NCI-H187 treated with DMSO at 0.1 percent for 48 hours (cell line): ENCODE results near the gene COL6A1.
"Not testable (repeated sequence)": the region's sequence is repeated elsewhere in the genome, so short reads cannot be mapped to it uniquely, and the experiment has no call there.

Experiments used
- DNase-seq: peaks from one replicate; lab custom pipeline; 2025; lab: John Stamatoyannopoulos, UW

The COL6A1 gene

GRCh38 chr21:45945066-45945867, 36.3 kb upstream of the COL6A1 start:
- DNase-seq, result no peak

- no peak for DNase-seq
Observed at GRCh38 chr21:45945868-45946210, 35.7 kb upstream of the COL6A1 start.

GRCh38 chr21:45947296-45947695, 34.3 kb upstream of the COL6A1 start:
- no peak for DNase-seq

- no peak for DNase-seq
Observed at GRCh38 chr21:45947716-45948255, 33.8 kb upstream of the COL6A1 start.

- no peak for DNase-seq
Observed at GRCh38 chr21:45948576-45949141, 32.9 kb upstream of the COL6A1 start.

GRCh38 chr21:45949928-45950739, 31.4 kb upstream of the COL6A1 start:
- no peak for DNase-seq

GRCh38 chr21:45950740-45951515, 30.6 kb upstream of the COL6A1 start:
- DNase-seq, result no peak

- no peak for DNase-seq
Observed at GRCh38 chr21:45951676-45952075, 29.9 kb upstream of the COL6A1 start.

GRCh38 chr21:45952527-45952926, 29.0 kb upstream of the COL6A1 start:
- not testable (repeated sequence) for DNase-seq

GRCh38 chr21:45952974-45953373, 28.6 kb upstream of the COL6A1 start:
- no peak for DNase-seq

GRCh38 chr21:45954261-45954660, 27.3 kb upstream of the COL6A1 start:
- no peak for DNase-seq

GRCh38 chr21:45954921-45955320, 26.6 kb upstream of the COL6A1 start:
- no peak for DNase-seq

- DNase-seq, result no peak
Observed at GRCh38 chr21:45957551-45957950, 24.0 kb upstream of the COL6A1 start.

GRCh38 chr21:45957981-45958600, 23.5 kb upstream of the COL6A1 start:
- no peak for DNase-seq

- DNase-seq, result no peak
Observed at GRCh38 chr21:45959182-45959581, 22.4 kb upstream of the COL6A1 start.

- no peak for DNase-seq
Observed at GRCh38 chr21:45959779-45960390, 21.7 kb upstream of the COL6A1 start.

- not testable (repeated sequence) for DNase-seq
Observed at GRCh38 chr21:45961408-45961807, 20.2 kb upstream of the COL6A1 start.

- DNase-seq, result no peak
Observed at GRCh38 chr21:45962531-45963231, 18.9 kb upstream of the COL6A1 start.

GRCh38 chr21:45963232-45963570, 18.4 kb upstream of the COL6A1 start:
- no peak for DNase-seq

- DNase-seq, result no peak
Observed at GRCh38 chr21:45964649-45965048, 16.9 kb upstream of the COL6A1 start.
